Measurements from ENCODE around the gene XXYLT1.

XXYLT1 gene

DNA sequence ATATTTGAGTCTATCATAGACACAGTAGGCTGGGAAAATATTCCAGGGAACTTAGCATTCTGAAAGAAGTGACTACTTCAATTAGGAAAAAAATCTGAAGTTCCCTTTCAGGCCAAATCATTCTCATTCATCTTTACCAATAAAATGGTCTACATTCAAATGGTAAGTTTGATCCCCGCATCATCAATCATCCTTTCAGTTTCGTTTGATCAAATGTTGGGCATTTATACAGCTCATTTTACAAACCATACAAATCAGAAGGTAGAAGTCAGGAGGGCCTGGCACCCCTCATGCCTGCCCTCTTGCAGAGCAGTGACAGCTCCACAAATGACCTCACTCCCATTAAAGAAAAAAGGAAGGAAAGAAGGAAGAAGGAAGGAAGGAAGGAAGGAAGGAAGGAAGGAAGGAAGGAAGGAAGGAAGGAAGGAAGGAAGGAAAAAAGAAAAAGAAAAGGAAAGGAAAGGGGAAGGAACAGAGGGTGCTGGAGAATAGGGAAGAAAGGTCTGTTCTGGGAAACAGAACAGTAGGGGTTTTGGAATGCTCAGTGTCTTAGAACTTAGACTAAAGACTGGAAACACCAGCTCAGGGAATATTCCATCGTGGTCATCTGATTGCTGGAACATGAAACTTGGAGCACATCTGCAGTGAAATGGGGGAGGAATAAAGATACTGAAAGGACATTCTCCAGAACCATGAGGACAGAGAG lies 86.1 kb downstream of the XXYLT1 start:
- no peak for DNase-seq (ENCODE audit: low spot score)

DNA sequence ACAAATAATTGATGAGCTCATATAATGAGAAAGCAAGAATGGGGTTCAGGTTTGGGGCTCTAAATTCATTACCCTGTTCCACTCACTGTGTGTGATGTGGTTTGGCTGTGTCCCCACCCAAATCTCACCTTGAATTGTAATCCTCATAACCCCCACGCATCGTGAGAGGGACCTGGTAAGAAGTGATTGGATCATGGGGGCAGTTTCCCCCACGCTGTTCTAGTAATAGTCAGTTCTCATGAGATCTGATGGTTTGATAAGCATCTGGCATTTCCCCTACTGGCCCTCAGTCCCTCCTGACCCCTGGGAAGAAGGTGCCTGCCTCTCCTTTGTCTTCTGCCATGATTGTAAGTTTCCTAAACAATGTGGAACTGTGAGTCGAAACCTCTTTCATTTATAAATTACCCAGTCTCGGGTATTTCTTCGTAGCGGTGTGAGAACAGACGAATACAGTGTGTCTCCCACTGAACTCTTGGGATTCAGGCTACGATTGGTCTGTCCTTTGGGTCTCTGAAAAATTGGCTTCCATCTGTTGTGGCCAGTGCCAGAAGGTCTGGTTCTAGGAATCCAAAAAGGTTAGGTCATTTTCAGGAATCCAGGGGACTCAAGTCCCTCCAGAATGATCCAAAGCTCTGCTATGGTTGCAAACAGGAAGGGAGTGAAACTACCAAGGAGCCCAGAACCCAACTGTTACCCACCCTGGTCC lies 87.7 kb downstream of the XXYLT1 start:
- DNase-seq (ENCODE audit: low spot score): no peak

GRCh38 chr3:195182470-195182795 lies 88.5 kb downstream of the XXYLT1 start:
- no peak for DNase-seq (ENCODE audit: low spot score)

GRCh38 chr3:195181741-195182469 lies 89.1 kb downstream of the XXYLT1 start:
- DNase-seq (ENCODE audit: low spot score): no peak

DNA sequence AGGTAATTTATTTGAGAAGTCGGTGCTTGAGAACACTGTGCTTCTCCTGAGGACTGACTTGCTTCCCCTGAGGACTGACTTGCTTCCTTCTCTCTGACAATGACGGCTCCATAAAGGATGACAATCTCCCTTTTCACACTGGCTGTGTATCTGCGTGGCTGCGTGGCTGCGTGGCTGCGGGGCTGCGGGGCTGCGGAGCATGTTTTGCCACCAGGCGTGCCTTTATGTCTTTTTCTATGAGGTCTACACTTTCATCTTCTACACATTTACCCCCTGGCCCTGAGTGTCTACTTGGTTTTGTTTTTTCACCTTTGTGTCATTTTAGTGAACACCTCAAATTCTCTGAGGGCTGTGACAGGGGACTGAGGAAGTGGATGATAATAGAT lies 89.9 kb downstream of the XXYLT1 start:
- DNase-seq (ENCODE audit: low spot score): no peak

DNA sequence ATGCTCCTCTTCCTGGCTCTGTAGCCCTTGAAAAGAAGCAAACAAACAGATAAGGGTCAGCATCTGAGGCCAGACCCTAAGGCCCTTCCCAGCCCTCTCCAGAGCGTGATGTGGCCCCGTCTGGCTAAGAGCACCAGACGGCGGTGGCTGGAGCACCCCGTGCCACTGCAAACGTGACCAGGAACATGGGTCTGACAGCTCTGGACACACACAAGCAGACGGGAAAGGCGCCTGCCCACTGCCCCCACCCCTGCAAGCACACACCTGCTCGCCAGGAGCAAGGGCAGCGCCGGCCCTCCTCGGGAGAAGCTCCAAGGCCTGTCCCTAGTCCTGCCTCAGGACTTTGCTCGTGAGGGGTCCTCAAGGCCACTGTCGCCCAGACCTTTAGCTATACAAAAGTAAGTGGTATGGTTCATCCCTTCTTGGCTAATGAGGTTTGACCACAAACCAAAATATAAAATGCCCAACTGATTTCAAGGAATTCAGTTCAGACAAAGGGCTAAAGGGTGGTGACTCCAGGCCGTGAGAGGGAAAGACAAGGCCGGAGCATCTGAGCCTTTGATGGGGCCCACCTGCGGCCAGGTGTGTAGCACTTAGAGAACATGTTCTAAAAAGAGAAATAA lies 90.4 kb downstream of the XXYLT1 start:
- no peak for DNase-seq (ENCODE audit: low spot score)

DNA sequence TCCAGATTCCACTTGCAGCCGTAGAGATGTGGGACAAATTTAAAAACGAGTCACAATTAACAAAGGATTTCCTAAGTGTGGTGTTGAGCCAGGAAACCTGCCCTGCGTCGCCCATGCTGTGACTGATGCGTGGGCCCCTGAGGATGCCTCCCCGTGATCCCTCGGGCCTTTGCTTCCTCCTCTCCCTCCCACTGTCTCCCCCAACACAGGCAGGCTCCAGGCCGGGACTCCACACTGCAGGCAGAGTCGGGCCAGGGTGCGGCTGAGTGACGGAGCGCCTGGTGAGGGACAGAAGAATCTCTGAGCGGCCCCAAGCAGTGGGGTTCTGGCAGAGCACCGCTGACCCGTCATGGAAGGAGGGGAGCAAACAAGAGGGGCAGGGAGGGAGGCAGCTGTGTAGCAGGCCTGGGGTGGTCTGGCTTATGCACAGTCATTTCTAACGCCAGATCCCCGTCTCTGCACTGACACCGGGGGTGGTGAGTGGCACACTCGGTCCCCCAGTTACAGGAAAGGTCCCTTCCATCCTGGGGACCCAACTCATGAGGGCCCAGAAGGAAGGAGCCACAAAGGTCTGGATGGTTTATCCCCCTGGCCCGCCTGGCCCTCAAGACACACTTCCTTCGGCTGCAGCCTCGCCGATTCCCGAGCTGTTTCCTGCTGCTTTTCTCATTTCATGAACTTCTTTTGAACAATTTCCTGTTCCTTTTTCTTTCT lies 91.0 kb downstream of the XXYLT1 start:
- DNase-seq (ENCODE audit: low spot score): no peak

GRCh38 chr3:195178124-195178910 lies 92.6 kb downstream of the XXYLT1 start:
- no peak for DNase-seq (ENCODE audit: low spot score)

DNA sequence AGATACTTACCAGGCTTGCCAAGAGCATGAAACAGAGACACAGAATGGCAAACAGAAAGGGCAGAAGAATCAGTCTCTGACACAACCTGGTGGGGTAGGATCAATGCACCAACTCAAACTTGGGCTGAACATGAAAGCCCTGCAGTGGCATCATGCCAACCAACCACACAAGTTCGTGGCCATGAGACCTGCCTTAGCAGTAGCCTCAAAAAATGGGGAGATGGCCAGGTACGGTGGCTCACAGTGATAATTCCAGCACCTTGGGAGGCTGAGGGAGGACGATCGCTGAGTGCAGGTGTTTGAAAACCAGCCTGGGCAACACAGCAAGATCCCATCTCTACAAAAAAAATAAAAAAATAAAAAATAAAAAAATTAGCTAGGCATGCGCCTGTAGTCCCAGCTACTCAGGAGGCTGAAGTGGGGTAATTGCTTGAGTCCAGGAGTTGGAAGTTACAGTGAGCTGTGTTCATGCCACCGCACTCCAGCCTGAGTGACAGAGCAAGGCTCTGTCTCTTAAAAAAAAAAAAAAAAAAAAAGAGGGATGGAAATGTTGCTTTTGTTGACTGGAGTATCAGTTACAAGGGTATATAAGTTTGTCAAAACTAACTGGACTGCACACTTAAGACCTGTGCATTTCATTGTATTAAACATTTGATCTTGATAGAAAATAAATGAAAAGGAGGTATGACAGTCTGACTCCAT lies 93.4 kb downstream of the XXYLT1 start:
- no peak for DNase-seq (ENCODE audit: low spot score)

DNA sequence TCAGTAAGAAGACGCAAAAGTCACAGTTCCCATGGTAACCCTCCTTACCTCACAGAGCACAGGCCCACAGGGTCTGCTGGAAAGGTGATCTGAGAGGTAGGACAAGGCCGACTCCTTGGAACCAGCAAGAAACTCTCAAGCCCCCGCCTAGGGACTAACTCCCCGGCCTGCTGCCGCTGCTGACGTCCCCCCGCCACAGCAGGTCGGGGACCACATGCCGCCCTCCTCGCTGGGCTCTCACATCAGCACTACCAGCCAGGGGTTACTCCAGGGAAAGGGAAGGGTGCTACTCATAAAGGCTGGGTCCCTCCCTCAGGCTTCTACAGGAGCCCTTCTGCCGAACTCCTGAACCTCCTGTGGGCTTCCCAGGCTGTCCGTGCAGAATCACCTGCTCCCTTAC lies 94.2 kb downstream of the XXYLT1 start:
- no peak for DNase-seq (ENCODE audit: low spot score)

GRCh38 chr3:195175476-195176337 lies 95.3 kb downstream of the XXYLT1 start:
- no peak for DNase-seq (ENCODE audit: low spot score)

- DNase-seq (ENCODE audit: low spot score): no peak
Measured at GRCh38 chr3:195175076-195175475, 95.9 kb downstream of the XXYLT1 start.

DNA sequence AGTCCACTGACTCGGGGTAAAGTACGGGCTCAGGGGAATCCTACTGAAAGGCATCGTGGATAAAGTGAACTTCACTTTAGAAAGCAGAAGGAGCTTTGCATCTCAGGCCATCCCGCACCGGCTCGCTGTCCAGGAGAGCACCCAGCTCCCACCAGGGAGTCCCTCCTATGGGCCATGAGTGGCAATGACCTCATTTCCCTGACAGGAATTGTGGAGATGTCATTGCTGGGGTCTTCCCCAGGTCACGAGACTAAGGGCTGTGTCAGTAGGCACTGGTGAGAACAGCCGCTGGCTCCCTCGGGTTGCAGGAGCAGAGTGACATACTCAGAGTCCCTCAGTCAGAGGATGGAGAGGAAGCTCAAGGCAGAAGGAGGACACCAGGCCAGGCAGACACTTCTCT lies 97.3 kb downstream of the XXYLT1 start:
- DNase-seq (ENCODE audit: low spot score): no peak

- DNase-seq (ENCODE audit: low spot score): no peak
Measured at GRCh38 chr3:195172896-195173295, 98.1 kb downstream of the XXYLT1 start.

DNA sequence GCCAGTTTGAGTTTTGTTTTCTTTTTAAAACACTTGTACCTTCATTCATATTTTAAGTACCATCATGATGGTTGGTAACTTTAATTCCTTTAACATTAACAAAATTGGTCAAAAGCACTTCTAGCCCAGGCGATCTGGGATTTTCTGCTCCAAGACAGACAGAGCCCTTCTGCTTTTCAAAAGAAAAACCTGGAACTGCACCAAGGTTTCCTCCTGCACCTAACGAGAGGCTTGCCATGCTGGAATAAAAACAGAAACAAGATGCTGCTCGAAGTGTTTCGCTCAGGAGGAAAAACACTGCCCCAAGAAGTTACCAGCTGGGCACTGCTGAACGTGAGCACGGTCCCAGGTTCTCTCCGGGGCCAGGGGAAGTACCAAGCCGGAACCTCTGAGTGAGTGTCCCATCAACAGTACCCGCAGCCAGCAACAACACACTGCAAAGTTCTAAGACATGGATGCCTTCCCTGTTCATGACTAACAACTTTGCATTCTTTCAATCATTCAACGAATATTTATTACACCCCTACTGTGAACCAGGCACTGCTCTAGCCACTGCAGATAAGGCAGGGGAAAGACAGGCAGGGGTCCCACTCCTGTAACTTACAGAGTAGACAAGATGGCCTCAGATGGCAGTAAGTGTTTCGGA lies 98.8 kb downstream of the XXYLT1 start:
- DNase-seq (ENCODE audit: low spot score): no peak

DNA sequence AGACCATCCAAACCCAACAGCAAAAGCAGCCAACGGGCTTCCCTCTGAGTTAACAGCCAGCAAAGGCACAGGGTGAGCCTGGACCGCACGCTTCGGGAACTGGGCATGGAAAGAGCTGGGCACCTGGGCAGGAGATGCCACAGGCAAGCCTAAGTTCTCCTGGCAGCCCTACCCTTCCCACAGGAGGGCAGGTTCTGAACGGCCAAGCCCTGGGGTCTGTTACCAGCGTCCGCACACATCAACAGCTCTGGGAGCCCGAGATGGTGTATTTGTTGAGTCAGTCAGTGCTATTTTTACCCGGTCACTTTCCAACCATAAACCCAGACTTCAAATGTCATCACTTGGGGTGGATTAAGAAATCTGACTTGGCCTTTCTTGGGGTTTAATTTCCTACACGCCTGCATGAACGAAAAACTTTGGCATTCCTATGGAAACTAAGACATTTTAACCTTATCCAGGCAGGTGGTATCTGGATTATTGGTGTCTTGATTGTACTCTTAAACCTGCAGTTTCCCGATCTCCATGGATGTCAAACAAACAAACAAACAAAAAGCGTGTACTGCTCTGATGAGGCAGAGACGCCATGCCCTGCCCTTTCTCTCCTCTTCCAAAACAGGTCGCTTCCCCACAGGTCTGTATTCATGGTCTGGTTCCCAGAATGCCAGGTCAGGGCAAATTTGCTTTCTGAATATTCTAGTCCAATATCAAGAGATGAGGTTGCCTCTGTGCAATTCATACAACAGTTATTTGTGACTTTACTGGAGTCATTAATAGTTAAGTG lies 99.7 kb downstream of the XXYLT1 start:
- DNase-seq (ENCODE audit: low spot score): no peak

GRCh38 chr3:195170496-195170895 lies 100.5 kb downstream of the XXYLT1 start:
- no peak for DNase-seq (ENCODE audit: low spot score)

DNA sequence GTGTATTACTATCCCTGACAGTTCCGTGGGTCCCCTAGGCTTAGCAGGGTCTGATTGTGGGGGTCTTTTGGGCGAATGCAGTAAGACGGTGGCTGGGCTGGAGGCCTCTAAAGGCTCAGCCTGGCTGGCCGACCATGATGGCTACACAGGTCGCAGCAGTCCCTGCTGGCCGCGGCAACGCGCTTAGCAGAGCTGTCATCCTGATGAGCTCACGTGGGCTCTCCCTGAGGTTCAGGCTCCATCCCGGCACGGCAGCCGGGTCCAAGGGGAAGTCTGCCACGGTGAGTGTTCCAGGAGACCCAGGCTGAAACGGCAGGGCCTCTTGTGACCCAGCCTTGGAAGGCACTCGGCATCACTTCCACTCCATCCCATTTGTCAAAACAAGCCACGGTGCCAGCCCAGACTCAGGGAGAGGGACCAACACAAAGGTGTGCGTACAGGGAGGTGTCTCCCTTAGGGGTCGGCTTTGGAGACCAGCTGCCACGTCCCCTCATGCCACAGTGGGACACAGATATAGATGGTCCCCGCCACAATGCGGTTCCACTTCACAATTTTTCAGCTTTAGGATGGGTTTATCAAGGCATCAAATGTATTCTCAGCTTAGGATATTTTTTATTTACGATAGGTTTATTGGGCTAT lies 101.8 kb downstream of the XXYLT1 start:
- DNase-seq (ENCODE audit: low spot score): no peak
